Keratinocyte (primary cell): Measurements from ENCODE around the gene SPTSSA. TPM values are rescaled to one million over a fixed set of nuclear protein-coding genes. Genes with fewer than 3 reads are reported as not detected.

Experiments used
- DNase-seq: peaks from one replicate; pipeline ENCODE4 v3.0.0-alpha.2; 2011; ENCODE audit warnings: low read depth, missing footprints, low spot score
- FAIRE-seq: peaks from 2 replicates; lab custom pipeline; 2011; peaks lifted over from hg19 to GRCh38; lab: Jason Lieb, UNC
- H2AFZ ChIP-seq: 2 replicates; pipeline ENCODE4 v1.6.0; 2012; ENCODE audit warnings: low read length, control low read depth, inconsistent platforms; ENCODE audit not compliant: control insufficient read depth
- H3K27ac ChIP-seq: 2 replicates; pipeline ENCODE4 v1.5.1; 2011; ENCODE audit warnings: low read length; ENCODE audit not compliant: control insufficient read depth, insufficient read depth
- H3K27me3 ChIP-seq: 3 replicates; pipeline ENCODE4 v1.6.0; 2011; ENCODE audit warnings: low read length; ENCODE audit not compliant: control insufficient read depth, insufficient read depth; ENCODE audit errors: extremely low read depth
- H3K36me3 ChIP-seq, 2 experiments: 2 replicates in 1 of 2; 3 replicates in 1 of 2; pipeline ENCODE4 v1.5.1; 2011; ENCODE audit warnings: low read length in 2 of 2, mild to moderate bottlenecking in 1 of 2; ENCODE audit not compliant: control insufficient read depth in 2 of 2, insufficient read depth in 2 of 2; ENCODE audit errors: extremely low read depth in 1 of 2
- H3K4me1 ChIP-seq: 3 replicates; pipeline ENCODE4 v1.5.1; 2011; ENCODE audit warnings: low read length; ENCODE audit not compliant: control insufficient read depth, insufficient read depth; ENCODE audit errors: extremely low read depth
- H3K4me2 ChIP-seq: 3 replicates; pipeline ENCODE4 v1.6.0; 2011; ENCODE audit warnings: low read depth, low read length; ENCODE audit not compliant: control insufficient read depth, insufficient read depth; ENCODE audit errors: extremely low read depth
- H3K4me3 ChIP-seq, 3 experiments: fragments of 200-600 bp in 1 of 3; sonication (generic) in 1 of 3; 2 replicates in 2 of 3; 3 replicates in 1 of 3; pipeline ENCODE4 v1.5.1; 2011 to 2016; ENCODE audit warnings: low read length in 3 of 3, mild to moderate bottlenecking in 3 of 3, control low read depth in 2 of 3, inconsistent platforms in 1 of 3, low read depth in 1 of 3, mixed read lengths in 1 of 3, mixed run types in 1 of 3, moderate library complexity in 1 of 3; ENCODE audit not compliant: control insufficient read depth in 2 of 3, insufficient read depth in 2 of 3; ENCODE audit errors: extremely low read depth in 1 of 3
- H3K79me2 ChIP-seq: 2 replicates; pipeline ENCODE4 v1.6.0; 2012; ENCODE audit warnings: low read length; ENCODE audit not compliant: control insufficient read depth, insufficient read depth
- H3K9ac ChIP-seq: 3 replicates; pipeline ENCODE4 v1.6.0; 2011; ENCODE audit warnings: low read length; ENCODE audit not compliant: control insufficient read depth, insufficient read depth; ENCODE audit errors: extremely low read depth
- H3K9me1 ChIP-seq: 3 replicates; pipeline ENCODE4 v1.6.0; 2011; ENCODE audit warnings: low read length; ENCODE audit not compliant: control insufficient read depth, insufficient read depth; ENCODE audit errors: extremely low read depth
- H3K9me3 ChIP-seq: 2 replicates; pipeline ENCODE4 v1.5.1; 2012; ENCODE audit warnings: low read depth, low read length; ENCODE audit not compliant: control insufficient read depth
- H4K20me1 ChIP-seq: 3 replicates; pipeline ENCODE4 v1.6.0; 2011; ENCODE audit warnings: low read length; ENCODE audit not compliant: control insufficient read depth, insufficient read depth; ENCODE audit errors: extremely low read depth
- CTCF ChIP-seq, 3 experiments: IDR thresholded peaks in 1 of 3; conservative IDR thresholded peaks in 1 of 3; optimal IDR thresholded peaks in 1 of 3; 2 replicates in 2 of 3; 3 replicates in 1 of 3; pipeline versions ENCODE3 to v1.5.1; 2011; ENCODE audit warnings: low read length in 3 of 3, mild to moderate bottlenecking in 3 of 3, moderate library complexity in 2 of 3, control low read depth in 1 of 3, inconsistent platforms in 1 of 3; ENCODE audit not compliant: insufficient read depth in 2 of 3; ENCODE audit errors: extremely low read depth in 1 of 3
- EZH2 ChIP-seq: IDR thresholded peaks from one replicate; pipeline ENCODE4 v1.6.1; 2012; ENCODE audit warnings: inconsistent platforms, mild to moderate bottlenecking, low read length, moderate library complexity
- dilution Hi-C: fragments of 300-500 bp; cut with MboI; formaldehyde crosslinking; loops from one replicate; pipeline ENCODE4 v1.7.0; 2020; ENCODE audit warnings: low sequenced_read_pairs; ENCODE audit not compliant: extremely low pct_ligation_motif_present
- polyA plus RNA-seq, 5 experiments: library from polyadenylated mRNA; depleted of rRNA in 3 of 5; stranded (reverse) in 3 of 5; stranded (forward) in 1 of 5; unstranded in 1 of 5; fragments of >200 nt; gene quantifications; 1 replicate in 1 of 5; 2 replicates in 3 of 5; 3 replicates in 1 of 5; pipeline versions ENCODE4 v1.2.1 to v1.2.3, GENCODE V29; 2011 to 2012; ENCODE audit warnings: missing spikeins in 2 of 5, low read depth in 1 of 5, low replicate concordance in 1 of 5

SPTSSA gene
- polyA plus RNA-seq, 1 donor (not counting 4 experiments of a cell fraction or from before 2014, with no cell fraction given) = 43.9 TPM

- Histone ChIP-seq H2AFZ (no peak overlapping the region), H3K4me3 (no peak overlapping the region), H3K4me1 (no peaks in the 10 kb centered on the region), H3K4me2 (no peak overlapping the region), H3K79me2 (no peaks in the 10 kb centered on the region), H3K9me3 (peaks cover under 1% of the 10 kb centered on the region), H3K9ac (no peak overlapping the region), H3K9me1 (no peaks in the 10 kb centered on the region), H3K27me3 (no peaks in the 10 kb centered on the region), H4K20me1 (no peaks in the 10 kb centered on the region), H3K36me3 (no peaks in the 10 kb centered on the region), H3K27ac (no peak overlapping the region)
- DNase-seq = no peak
- FAIRE-seq = no peak
- dilution Hi-C loops = no loop called here
- TF ChIP-seq EZH2 (no peak), CTCF (optimal IDR thresholded peaks at IDR 0.05 in 1 of 3, IDR thresholded peaks at IDR 0.05 in 1 of 3, conservative IDR thresholded peaks at IDR 0.05 in 1 of 3; ENCODE audit: extremely low read depth in 1 of 3, insufficient read depth in 2 of 3, low read length in 3 of 3) (no peak)
These were observed 35.4 kb downstream of the SPTSSA start for GRCh38 chr14:34426313-34427295.

GRCh38 chr14:34425095-34425851 lies 36.8 kb downstream of the SPTSSA start:
- H3K27ac ChIP-seq = no peak overlapping the region
- no peaks in the 10 kb centered on the region for H4K20me1 ChIP-seq
- FAIRE-seq = no peak

More at GRCh38 chr14:34425095-34425851, 36.8 kb downstream of the SPTSSA start:
- dilution Hi-C loops = no loop called here
- H3K9me3 ChIP-seq = peaks cover 7% of the 10 kb centered on the region
- H3K4me2 ChIP-seq = no peak overlapping the region
- no peaks in the 10 kb centered on the region for H3K27me3 ChIP-seq
- H3K36me3 ChIP-seq = no peaks in the 10 kb centered on the region
- DNase-seq = no peak
- H3K4me1 ChIP-seq = no peaks in the 10 kb centered on the region
- no peaks in the 10 kb centered on the region for H3K9me1 ChIP-seq
- no peak overlapping the region for H3K9ac ChIP-seq
- H2AFZ ChIP-seq = no peak overlapping the region
- no peak overlapping the region for H3K4me3 ChIP-seq
- H3K79me2 ChIP-seq = no peaks in the 10 kb centered on the region
- TF ChIP-seq EZH2 (no peak), CTCF (optimal IDR thresholded peaks at IDR 0.05 in 1 of 3, IDR thresholded peaks at IDR 0.05 in 1 of 3, conservative IDR thresholded peaks at IDR 0.05 in 1 of 3; ENCODE audit: extremely low read depth in 1 of 3, insufficient read depth in 2 of 3, low read length in 3 of 3) (no peak)
